GM12891 (cell line): ENCODE data around the gene SEMA4D.
A peak's percentile ranks its signal among the peaks of the same experiment; 100 is the strongest.

Experiments used
- DNase-seq: peaks from one replicate; pipeline ENCODE4 v3.0.0; 2011; ENCODE audit warnings: low spot score; ENCODE audit not compliant: insufficient read length
- FAIRE-seq: peaks from 2 replicates; lab custom pipeline; 2011; peaks lifted over from hg19 to GRCh38; lab: Jason Lieb, UNC
- PAX5 ChIP-seq: IDR thresholded peaks from 2 replicates; pipeline ENCODE4 v1.6.1; 2011; ENCODE audit warnings: low read length, moderate library complexity, mild to moderate bottlenecking; ENCODE audit not compliant: insufficient read depth, severe bottlenecking
- POLR2A ChIP-seq: IDR thresholded peaks from 2 replicates; pipeline ENCODE4 v1.6.1; 2011; ENCODE audit warnings: low read depth, low read length, control low read depth
- POLR2AphosphoS5 ChIP-seq: IDR thresholded peaks from 2 replicates; pipeline ENCODE4 v1.6.1; 2011; ENCODE audit warnings: low read depth, low read length, control low read depth
- POU2F2 ChIP-seq: IDR thresholded peaks from 2 replicates; pipeline ENCODE4 v1.6.1; 2011; ENCODE audit warnings: low read depth, mild to moderate bottlenecking, control low read depth, low read length, moderate library complexity
- SPI1 ChIP-seq: IDR thresholded peaks from 2 replicates; pipeline ENCODE4 v1.6.1; 2011; ENCODE audit warnings: low read depth, low read length, control low read depth
- TAF1 ChIP-seq: IDR thresholded peaks from 2 replicates; pipeline ENCODE4 v1.6.1; 2011; ENCODE audit warnings: low read depth, low read length, control low read depth

Gene SEMA4D

GRCh38 chr9:89410022-89410421 lies 87.9 kb downstream of the SEMA4D start:
- peak; percentile 83 for FAIRE-seq
- DNase-seq: no peak
- TF ChIP-seq POU2F2 (no peak), POLR2A (no peak), PAX5 (no peak), POLR2AphosphoS5 (no peak), SPI1 (no peak), TAF1 (no peak)

GRCh38 chr9:89409466-89409865 lies 88.4 kb downstream of the SEMA4D start:
- FAIRE-seq: no peak
- DNase-seq: no peak
- TF ChIP-seq POU2F2 (no peak), SPI1 (no peak), PAX5 (no peak), TAF1 (no peak), POLR2A (no peak)

GRCh38 chr9:89408628-89409101 lies 89.2 kb downstream of the SEMA4D start:
- peak; percentile 83 for FAIRE-seq
- TF ChIP-seq TAF1 (no peak), POLR2A (no peak), POLR2AphosphoS5 (no peak), SPI1 (no peak), POU2F2 (no peak), PAX5 (no peak)
- no peak for DNase-seq

GRCh38 chr9:89407070-89407469 lies 90.8 kb downstream of the SEMA4D start:
- no peak for DNase-seq
- TF ChIP-seq PAX5 (no peak), SPI1 (no peak), POLR2AphosphoS5 (no peak), POU2F2 (no peak), POLR2A (no peak)
- FAIRE-seq: no peak

GRCh38 chr9:89405826-89406225 lies 92.1 kb downstream of the SEMA4D start:
- DNase-seq: peak; percentile 65
- TF ChIP-seq POLR2A: no peak
- peak; percentile 59; the same call in 1 of the 2 replicates for TF ChIP-seq POLR2AphosphoS5
- peak; percentile 94 for FAIRE-seq

- DNase-seq: no peak
- no peak for TF ChIP-seq POU2F2
- TF ChIP-seq POLR2A: no peak
- no peak for TF ChIP-seq TAF1
- no peak for TF ChIP-seq SPI1
- TF ChIP-seq POLR2AphosphoS5: no peak
- FAIRE-seq: peak; percentile 69
Observed at GRCh38 chr9:89404074-89404473, 93.8 kb downstream of the SEMA4D start.

- peak; percentile 47 for FAIRE-seq
- DNase-seq: no peak
- no peak; the same call in 1 of the 2 replicates for TF ChIP-seq POLR2AphosphoS5
- TF ChIP-seq POLR2A: no peak
- TF ChIP-seq SPI1: no peak
Observed at GRCh38 chr9:89402695-89403427, 95.1 kb downstream of the SEMA4D start.

- no peak for DNase-seq
- peak; percentile 96 for TF ChIP-seq SPI1
- TF ChIP-seq POLR2A: no peak
- FAIRE-seq: peak; percentile 95
Observed at GRCh38 chr9:89400403-89401116, 97.4 kb downstream of the SEMA4D start.

GRCh38 chr9:89398621-89399020 lies 99.3 kb downstream of the SEMA4D start:
- DNase-seq: no peak
- TF ChIP-seq SPI1 (no peak), TAF1 (no peak), POLR2AphosphoS5 (no peak), POU2F2 (no peak), POLR2A (no peak), PAX5 (no peak)
- no peak for FAIRE-seq

- TF ChIP-seq POLR2AphosphoS5: no peak
- no peak for TF ChIP-seq POU2F2
- TF ChIP-seq POLR2A: no peak
- no peak for TF ChIP-seq TAF1
- TF ChIP-seq PAX5: no peak
- TF ChIP-seq SPI1: no peak
- DNase-seq (no peak), FAIRE-seq (no peak)
Observed at GRCh38 chr9:89397471-89397870, 100.4 kb downstream of the SEMA4D start.
